Measurements from ENCODE around the gene SYNM.

Gene SYNM

DNA sequence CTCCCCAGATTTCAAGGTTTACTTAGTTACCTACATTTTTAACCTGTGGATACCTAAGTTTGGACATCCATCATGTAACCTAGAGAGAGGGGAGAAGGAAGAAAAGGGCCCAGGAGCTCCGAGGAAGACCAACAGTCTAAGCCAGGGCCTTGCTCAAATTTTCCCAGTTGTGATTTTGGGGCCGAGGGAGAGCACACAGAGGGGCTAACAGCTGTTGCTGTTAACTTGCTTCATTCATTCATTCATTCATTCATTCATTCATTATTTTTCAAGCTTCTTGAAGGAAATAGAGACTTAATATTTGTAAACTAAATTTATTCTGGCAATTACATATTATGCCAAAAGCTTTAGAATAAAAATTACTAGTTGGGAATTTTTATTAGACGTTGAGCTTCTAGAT is 22.9 kb downstream of the SYNM start:
- Histone ChIP-seq H3K9me2 (replicated peaks; ENCODE audit: insufficient read depth, low read length) (no peaks in the 10 kb centered on the region), H3K4me1 (ENCODE audit: low read length) (peaks cover 12% of the 10 kb centered on the region), H3K27me3 (replicated peaks; ENCODE audit: insufficient read depth, low read length) (no peaks in the 10 kb centered on the region), H3F3A (ENCODE audit: insufficient read depth, low read length) (no peaks in the 10 kb centered on the region), H3K4me3 (ENCODE audit: low read length) (no peak overlapping the region), H3K79me2 (ENCODE audit: low read length) (no peaks in the 10 kb centered on the region), H3K9ac (ENCODE audit: low read length) (no peak overlapping the region), H2AFZ (ENCODE audit: low read length) (no peak overlapping the region), H3K36me3 (replicated peaks; ENCODE audit: insufficient read depth, low read length) (no peaks in the 10 kb centered on the region), H3K4me2 (ENCODE audit: low read depth, low read length) (no peak overlapping the region), H3K27ac (ENCODE audit: low read length) (no peak overlapping the region), H4K20me1 (ENCODE audit: insufficient read depth, low read length) (no peaks in the 10 kb centered on the region), H3K9me3 (replicated peaks; ENCODE audit: insufficient read depth, low read length) (no peaks in the 10 kb centered on the region)
- TF ChIP-seq EZH2phosphoT487 (IDR thresholded peaks at IDR 0.05; ENCODE audit: low read length) (no peak), EZH2 (optimal IDR thresholded peaks at IDR 0.05; ENCODE audit: low read depth, low read length) (no peak)
- TF ChIP-seq, protein P1, sequence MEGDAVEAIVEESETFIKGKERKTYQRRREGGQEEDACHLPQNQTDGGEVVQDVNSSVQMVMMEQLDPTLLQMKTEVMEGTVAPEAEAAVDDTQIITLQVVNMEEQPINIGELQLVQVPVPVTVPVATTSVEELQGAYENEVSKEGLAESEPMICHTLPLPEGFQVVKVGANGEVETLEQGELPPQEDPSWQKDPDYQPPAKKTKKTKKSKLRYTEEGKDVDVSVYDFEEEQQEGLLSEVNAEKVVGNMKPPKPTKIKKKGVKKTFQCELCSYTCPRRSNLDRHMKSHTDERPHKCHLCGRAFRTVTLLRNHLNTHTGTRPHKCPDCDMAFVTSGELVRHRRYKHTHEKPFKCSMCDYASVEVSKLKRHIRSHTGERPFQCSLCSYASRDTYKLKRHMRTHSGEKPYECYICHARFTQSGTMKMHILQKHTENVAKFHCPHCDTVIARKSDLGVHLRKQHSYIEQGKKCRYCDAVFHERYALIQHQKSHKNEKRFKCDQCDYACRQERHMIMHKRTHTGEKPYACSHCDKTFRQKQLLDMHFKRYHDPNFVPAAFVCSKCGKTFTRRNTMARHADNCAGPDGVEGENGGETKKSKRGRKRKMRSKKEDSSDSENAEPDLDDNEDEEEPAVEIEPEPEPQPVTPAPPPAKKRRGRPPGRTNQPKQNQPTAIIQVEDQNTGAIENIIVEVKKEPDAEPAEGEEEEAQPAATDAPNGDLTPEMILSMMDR (IDR thresholded peaks at IDR 0.05; ENCODE audit: low read length) = no peak
- no peak for DNase-seq

DNA sequence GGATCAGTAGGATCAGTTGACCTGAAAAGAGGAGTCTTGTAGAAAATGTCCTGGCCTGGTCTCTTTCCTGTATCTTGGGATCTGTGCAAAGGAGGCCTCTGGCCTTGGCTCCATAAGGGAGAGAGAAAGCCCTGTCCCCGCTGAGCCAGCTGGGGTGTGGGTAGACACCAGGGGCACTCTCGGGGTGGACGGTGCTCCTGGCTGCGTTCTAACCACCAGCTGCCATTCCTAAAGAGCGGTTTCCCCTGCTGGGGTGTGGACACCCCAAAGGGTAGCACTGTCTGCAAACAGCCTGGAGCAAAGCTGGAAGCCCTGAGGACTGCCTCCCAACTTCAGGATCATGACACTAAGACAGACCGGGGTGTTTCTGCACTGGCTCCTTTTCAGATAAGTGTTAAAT is 23.5 kb downstream of the SYNM start:
- H3K9me3 ChIP-seq (replicated peaks; ENCODE audit: insufficient read depth, low read length) = no peaks in the 10 kb centered on the region
- no peak overlapping the region for H3K27ac ChIP-seq (ENCODE audit: low read length)
- H3K4me1 ChIP-seq (ENCODE audit: low read length) = peaks cover 10% of the 10 kb centered on the region
- H3K4me2 ChIP-seq (ENCODE audit: low read depth, low read length) = no peak overlapping the region
- H3F3A ChIP-seq (ENCODE audit: insufficient read depth, low read length) = no peaks in the 10 kb centered on the region
- no peak overlapping the region for H2AFZ ChIP-seq (ENCODE audit: low read length)
- H3K79me2 ChIP-seq (ENCODE audit: low read length) = no peaks in the 10 kb centered on the region
- H3K4me3 ChIP-seq (ENCODE audit: low read length) = no peak overlapping the region
- H3K9ac ChIP-seq (ENCODE audit: low read length) = no peak overlapping the region
- no peaks in the 10 kb centered on the region for H3K9me2 ChIP-seq (replicated peaks; ENCODE audit: insufficient read depth, low read length)
- no peak for DNase-seq
- no peaks in the 10 kb centered on the region for H4K20me1 ChIP-seq (ENCODE audit: insufficient read depth, low read length)
- TF ChIP-seq EZH2phosphoT487 (IDR thresholded peaks at IDR 0.05; ENCODE audit: low read length) = no peak
- TF ChIP-seq EZH2 (optimal IDR thresholded peaks at IDR 0.05; ENCODE audit: low read depth, low read length) = no peak
- TF ChIP-seq, protein P1 (IDR thresholded peaks at IDR 0.05; ENCODE audit: low read length) = no peak
- H3K36me3 ChIP-seq (replicated peaks; ENCODE audit: insufficient read depth, low read length) = no peaks in the 10 kb centered on the region
- H3K27me3 ChIP-seq (replicated peaks; ENCODE audit: insufficient read depth, low read length) = no peaks in the 10 kb centered on the region

DNA sequence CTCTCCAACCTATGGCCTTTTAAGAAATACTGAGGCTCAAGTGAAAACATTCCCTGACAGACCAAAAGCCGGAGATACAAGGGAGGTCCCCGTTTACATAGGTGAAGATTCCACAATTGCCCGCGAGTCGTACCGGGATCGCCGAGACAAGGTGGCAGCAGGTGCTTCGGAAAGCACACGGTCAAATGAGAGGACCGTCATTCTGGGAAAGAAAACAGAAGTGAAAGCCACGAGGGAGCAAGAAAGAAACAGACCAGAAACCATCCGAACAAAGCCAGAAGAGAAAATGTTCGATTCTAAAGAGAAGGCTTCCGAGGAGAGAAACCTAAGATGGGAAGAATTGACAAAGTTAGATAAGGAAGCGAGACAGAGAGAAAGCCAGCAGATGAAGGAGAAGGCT is 24.8 kb downstream of the SYNM start:
- TF ChIP-seq EZH2phosphoT487 (IDR thresholded peaks at IDR 0.05; ENCODE audit: low read length) (no peak), EZH2 (optimal IDR thresholded peaks at IDR 0.05; ENCODE audit: low read depth, low read length) (no peak)
- TF ChIP-seq, protein P1 (IDR thresholded peaks at IDR 0.05; ENCODE audit: low read length) = no peak
- H3K4me2 ChIP-seq (ENCODE audit: low read depth, low read length) = no peak overlapping the region

More for the DNA sequence above, 24.8 kb downstream of the SYNM start:
- no peaks in the 10 kb centered on the region for H3K79me2 ChIP-seq (ENCODE audit: low read length)
- DNase-seq = no peak
- no peak overlapping the region for H2AFZ ChIP-seq (ENCODE audit: low read length)
- no peaks in the 10 kb centered on the region for H3K9me2 ChIP-seq (replicated peaks; ENCODE audit: insufficient read depth, low read length)
- H3K27ac ChIP-seq (ENCODE audit: low read length) = no peak overlapping the region
- H3K36me3 ChIP-seq (replicated peaks; ENCODE audit: insufficient read depth, low read length) = no peaks in the 10 kb centered on the region
- H3K4me3 ChIP-seq (ENCODE audit: low read length) = no peak overlapping the region
- no peak overlapping the region for H3K9ac ChIP-seq (ENCODE audit: low read length)
- no peaks in the 10 kb centered on the region for H3K27me3 ChIP-seq (replicated peaks; ENCODE audit: insufficient read depth, low read length)
- peaks cover 7% of the 10 kb centered on the region for H3K4me1 ChIP-seq (ENCODE audit: low read length)
- no peaks in the 10 kb centered on the region for H3F3A ChIP-seq (ENCODE audit: insufficient read depth, low read length)
- H4K20me1 ChIP-seq (ENCODE audit: insufficient read depth, low read length) = no peaks in the 10 kb centered on the region
- no peaks in the 10 kb centered on the region for H3K9me3 ChIP-seq (replicated peaks; ENCODE audit: insufficient read depth, low read length)
